HEK293 (cell line): ENCODE measurements around the gene TRMT10C.

Source experiments
- CTCF ChIP-seq: fragments of 450-650 bp; formaldehyde crosslinking; IDR thresholded peaks from 2 replicates; pipeline ENCODE4 v1.5.1; 2016; ENCODE audit warnings: missing biosample characterization, missing genetic modification characterization
- ELK4 ChIP-seq: IDR thresholded peaks from 2 replicates; pipeline ENCODE4 v1.6.1; 2011; ENCODE audit warnings: mild to moderate bottlenecking, low read depth, low read length, borderline replicate concordance
- PATZ1 ChIP-seq: fragments of 450-650 bp; formaldehyde crosslinking; IDR thresholded peaks from 2 replicates; pipeline ENCODE4 v1.5.1; 2016; ENCODE audit warnings: missing biosample characterization, missing genetic modification characterization
- ZNF133 ChIP-seq: fragments of 450-650 bp; formaldehyde crosslinking; IDR thresholded peaks from 2 replicates; pipeline ENCODE4 v1.5.1; 2016; ENCODE audit warnings: missing biosample characterization, missing genetic modification characterization
- ZNF660 ChIP-seq: fragments of 450-650 bp; IDR thresholded peaks from 2 replicates; pipeline ENCODE4 v1.5.1; 2018; ENCODE audit warnings: missing biosample characterization, mild to moderate bottlenecking, missing genetic modification characterization
- ZNF76 ChIP-seq: fragments of 450-650 bp; formaldehyde crosslinking; IDR thresholded peaks from 2 replicates; pipeline ENCODE4; 2016; ENCODE audit warnings: low read depth, missing biosample characterization, missing genetic modification characterization, borderline replicate concordance

- no peak for TF ChIP-seq CTCF
- no peak for TF ChIP-seq ZNF660 (tag by site-specific recombination)
- TF ChIP-seq ELK4: no peak
- TF ChIP-seq PATZ1 (tag by site-specific recombination): no peak
- TF ChIP-seq ZNF76: no peak
- no peak for TF ChIP-seq ZNF133 (tag by site-specific recombination)
Measured at GRCh38 chr3:101542957-101543356, 18.7 kb upstream of the TRMT10C start.
